HG02798 (cell line): ENCODE measurements around the gene CUEDC1.

Source experiments
- ATAC-seq: cut with Tn5 transposase; IDR thresholded peaks from one replicate; pipeline ENCODE4 v1.9.1; 2021; ENCODE audit warnings: mild to moderate bottlenecking; ENCODE audit not compliant: unreplicated experiment, poor library complexity

Gene CUEDC1

DNA sequence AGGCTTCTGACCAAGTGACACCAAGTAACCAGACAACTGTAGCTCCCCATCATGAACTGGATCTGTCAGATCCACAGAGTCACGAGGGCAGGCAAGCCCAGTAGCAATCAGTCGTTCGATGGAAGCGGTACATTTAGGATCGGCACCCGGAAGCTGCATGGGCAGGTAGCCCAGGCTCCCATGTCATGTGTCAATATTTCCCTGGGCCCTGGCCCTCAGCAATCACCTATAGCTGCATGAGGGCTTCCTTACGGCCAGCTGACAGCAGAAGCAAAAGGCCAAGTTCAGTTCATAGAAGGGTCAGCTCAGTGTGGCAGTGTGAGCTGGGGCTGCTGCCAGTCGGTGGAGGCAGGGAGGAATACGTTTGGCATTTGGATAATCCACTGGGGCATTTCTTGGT, 137.1 kb downstream of the CUEDC1 start:
- ATAC-seq = no peak

DNA sequence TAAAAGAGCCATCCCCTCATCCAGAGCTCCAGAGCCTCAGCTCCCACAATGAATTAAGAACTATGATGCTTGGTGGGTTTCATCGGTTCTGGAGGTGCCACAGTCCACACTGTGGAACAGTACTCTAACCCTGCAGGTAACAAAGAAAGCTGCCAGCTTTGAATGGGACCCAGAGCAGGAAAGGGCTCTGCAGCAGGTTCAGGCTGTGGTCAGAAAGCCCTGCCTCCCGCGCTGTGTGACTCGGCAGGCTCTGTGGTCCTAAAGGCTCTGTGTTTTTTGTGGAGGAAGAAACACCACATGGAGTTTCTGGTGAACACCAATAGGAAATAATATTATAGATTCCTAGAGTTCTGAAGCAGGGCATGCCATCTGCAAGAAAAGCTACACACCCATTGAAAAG, 137.9 kb downstream of the CUEDC1 start:
- ATAC-seq = no peak

DNA sequence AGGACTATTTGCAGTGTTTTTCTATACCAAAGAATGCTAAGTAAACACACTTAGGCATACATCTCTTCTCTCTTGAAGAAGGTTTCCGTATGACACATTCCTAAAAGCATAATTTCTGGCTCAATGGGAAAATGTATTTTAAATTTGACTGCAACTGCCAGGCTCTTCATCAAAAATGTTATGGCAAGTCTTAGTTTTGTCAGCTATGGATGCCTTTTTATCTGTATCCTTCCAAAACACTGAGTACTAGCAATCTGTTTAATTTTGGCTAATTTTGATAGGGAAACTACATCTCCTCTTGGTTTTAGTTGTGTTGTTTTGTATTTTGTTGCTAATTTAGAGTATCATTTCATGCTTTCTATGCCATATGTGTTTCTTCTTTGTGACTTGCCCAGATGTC, 140.8 kb downstream of the CUEDC1 start:
- no peak for ATAC-seq

- no peak for ATAC-seq
Observed at GRCh38 chr17:57811638-57812280, 143.5 kb downstream of the CUEDC1 start.
